ENCODE measurements around the gene SHMT2.

The SHMT2 gene

DNA sequence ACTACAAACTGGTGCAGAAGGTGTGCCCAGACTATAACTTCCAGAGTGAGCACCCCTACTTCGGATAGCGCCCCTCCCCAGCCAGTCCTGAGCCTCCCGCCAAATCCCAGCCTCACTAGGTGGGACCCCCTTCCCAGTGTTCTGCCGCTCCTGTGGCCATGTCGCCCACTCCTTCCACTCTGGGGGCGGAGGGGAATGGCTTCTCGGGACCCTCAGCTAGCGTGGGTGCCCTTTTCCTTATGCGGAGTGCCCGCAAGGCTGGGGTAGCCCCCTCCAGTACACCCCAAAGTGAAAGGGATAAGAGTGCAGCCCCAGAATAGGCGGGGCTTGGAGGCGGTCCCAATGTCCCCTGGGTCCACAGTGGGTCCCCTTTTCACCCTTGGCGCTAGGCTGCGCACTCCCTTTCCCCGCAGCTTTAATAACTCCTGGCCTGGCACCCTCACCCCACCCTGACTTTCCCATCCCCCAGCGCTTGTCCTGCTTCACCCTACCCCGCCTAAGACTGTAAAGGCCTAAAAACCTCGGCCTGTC lies 3.8 kb upstream of the SHMT2 start:
- DNase-seq (ENCODE audit: low read depth in 2 of 2), result no peak

GRCh38 chr12:57226588-57227314 lies 2.8 kb upstream of the SHMT2 start:
- no peak for DNase-seq (ENCODE audit: low read depth in 2 of 2)

GRCh38 chr12:57227315-57228115 lies 2.0 kb upstream of the SHMT2 start:
- DNase-seq (ENCODE audit: low read depth in 2 of 2), result no peak

- DNase-seq (ENCODE audit: low read depth in 2 of 2), result no peak
Observed at GRCh38 chr12:57229046-57229633, 371 bp upstream of the SHMT2 start.

DNA sequence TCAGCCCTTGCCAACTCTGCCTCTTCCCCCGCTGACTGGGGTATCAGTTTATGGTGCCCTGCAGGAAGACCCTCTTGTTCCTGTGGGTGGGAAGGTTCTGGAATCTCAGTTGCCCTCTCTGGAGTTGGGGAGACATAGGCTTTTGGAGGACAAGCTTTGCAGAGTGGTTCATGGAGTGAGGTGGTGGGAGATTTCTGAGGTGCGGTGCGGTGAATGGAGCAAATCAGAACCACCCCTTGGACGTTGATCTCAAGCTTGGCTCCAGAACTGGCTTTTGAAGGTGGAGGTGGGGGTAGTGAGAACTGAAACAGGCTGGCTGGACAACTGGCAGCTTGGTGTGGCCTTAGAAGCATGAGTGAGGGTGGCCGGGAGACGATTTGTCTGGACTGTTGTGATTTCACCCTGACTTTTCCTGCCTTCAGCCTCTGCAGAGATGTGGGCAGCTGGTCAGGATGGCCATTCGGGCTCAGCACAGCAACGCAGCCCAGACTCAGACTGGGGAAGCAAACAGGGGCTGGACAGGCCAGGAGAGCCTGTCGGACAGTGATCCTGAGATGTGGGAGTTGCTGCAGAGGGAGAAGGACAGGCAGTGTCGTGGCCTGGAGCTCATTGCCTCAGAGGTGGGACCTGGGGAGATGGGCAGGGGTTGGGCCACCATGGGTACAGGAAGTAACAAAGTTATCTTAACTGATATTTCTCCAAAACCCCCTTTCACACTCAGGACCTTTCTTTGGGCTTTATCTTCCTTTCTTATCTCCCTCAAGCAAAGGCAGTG lies 1.1 kb downstream of the SHMT2 start:
- no peak for DNase-seq (ENCODE audit: low read depth in 2 of 2)

DNA sequence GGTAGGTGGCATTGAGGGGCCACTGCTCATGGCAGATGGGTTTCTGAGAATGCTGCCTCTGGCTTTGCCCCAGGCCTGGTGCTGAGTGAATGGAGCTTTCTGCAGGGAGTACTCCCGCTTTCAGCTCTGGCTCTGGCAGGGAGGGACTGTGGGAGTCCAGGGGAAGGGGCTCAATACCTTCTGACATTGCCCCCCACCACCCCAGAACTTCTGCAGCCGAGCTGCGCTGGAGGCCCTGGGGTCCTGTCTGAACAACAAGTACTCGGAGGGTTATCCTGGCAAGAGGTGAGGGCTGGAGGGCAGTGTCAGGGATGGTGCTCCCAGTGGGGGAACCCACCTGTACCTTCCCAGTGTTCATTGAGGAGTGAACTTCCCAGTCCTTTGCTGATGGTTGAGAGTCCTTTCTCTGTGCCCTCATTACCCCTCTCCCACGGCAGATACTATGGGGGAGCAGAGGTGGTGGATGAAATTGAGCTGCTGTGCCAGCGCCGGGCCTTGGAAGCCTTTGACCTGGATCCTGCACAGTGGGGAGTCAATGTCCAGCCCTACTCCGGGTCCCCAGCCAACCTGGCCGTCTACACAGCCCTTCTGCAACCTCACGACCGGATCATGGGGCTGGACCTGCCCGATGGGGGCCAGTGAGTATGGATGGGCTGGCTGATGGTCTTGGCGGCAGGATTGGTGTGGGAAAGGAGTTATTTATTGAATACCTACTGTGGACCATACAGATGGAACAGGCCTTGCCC lies 1.9 kb downstream of the SHMT2 start:
- DNase-seq (ENCODE audit: low read depth in 2 of 2), result no peak

- no peak for DNase-seq (ENCODE audit: low read depth in 2 of 2)
Observed at GRCh38 chr12:57232156-57232756, 2.7 kb downstream of the SHMT2 start.

- DNase-seq (ENCODE audit: low read depth in 2 of 2), result no peak
Observed at GRCh38 chr12:57233357-57234232, 4.1 kb downstream of the SHMT2 start.

- DNase-seq (ENCODE audit: low read depth in 2 of 2), result no peak
Observed at GRCh38 chr12:57234233-57234570, 4.7 kb downstream of the SHMT2 start.

GRCh38 chr12:57234571-57235016 lies 5.1 kb downstream of the SHMT2 start:
- DNase-seq (ENCODE audit: low read depth in 2 of 2), result no peak

- DNase-seq (ENCODE audit: low read depth in 2 of 2), result no peak
Observed at GRCh38 chr12:57235017-57235727, 5.7 kb downstream of the SHMT2 start.

DNA sequence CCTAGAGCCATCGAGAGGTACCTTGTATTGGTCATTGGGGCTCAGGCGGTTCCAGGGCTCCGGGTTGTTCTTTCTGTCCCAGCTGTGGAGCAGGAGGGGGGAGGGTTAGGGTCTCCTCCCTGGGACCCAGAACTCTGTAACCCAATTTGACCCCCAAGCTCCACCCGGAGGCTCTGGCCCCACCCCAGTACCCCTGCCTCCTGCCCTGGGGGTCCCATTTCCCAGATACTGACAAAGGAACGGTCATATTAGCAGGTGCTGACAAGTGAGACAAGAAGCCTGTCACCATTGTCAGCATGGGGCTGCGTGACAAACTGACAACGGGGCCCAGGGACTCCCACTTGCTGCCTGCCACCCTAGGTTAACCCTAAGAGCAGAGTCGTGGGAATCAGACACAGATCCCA lies 6.2 kb downstream of the SHMT2 start:
- no peak for DNase-seq (ENCODE audit: low read depth in 2 of 2)

- no peak for DNase-seq (ENCODE audit: low read depth in 2 of 2)
Observed at GRCh38 chr12:57236201-57236924, 6.9 kb downstream of the SHMT2 start.

DNA sequence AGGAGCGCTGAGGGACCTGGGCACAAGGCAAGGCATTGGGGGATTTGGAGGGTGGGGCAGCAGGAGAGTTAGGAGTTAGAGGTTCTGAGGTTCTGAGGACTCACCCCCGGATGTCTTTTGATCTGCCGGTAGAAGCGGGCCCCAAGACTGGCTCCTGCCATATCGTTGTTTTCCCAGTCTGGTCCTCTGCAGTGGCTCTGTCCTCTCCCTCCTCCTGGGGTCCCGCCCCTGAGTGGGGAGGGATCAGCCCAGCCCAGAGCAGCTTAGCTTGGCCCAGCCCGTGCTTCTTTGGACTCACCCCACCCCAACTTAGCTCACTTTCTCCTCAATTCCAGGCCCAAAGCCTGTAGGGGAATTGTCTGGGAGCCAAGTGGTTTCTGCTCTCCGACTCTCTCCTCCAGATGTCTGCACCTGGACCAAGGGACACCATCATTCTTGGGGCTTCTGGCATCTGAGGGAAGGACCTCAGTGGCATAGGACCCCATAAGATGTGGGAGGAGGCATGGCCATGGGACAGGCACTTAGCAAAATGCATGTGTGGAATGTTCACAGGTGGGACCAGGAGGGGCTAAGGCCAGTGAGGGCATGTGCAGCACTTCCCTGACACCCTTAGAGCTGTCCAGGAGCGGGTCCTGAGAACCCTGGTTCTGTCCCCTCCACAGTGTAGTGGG lies 7.5 kb downstream of the SHMT2 start:
- DNase-seq (ENCODE audit: low read depth in 2 of 2), result no peak

- no peak for DNase-seq (ENCODE audit: low read depth in 2 of 2)
Observed at GRCh38 chr12:57237596-57237931, 8.1 kb downstream of the SHMT2 start.

GRCh38 chr12:57237932-57238853 lies 8.7 kb downstream of the SHMT2 start:
- DNase-seq (ENCODE audit: low read depth in 2 of 2), result no peak
